Dermis lymphatic vessel endothelial cell (primary cell): ENCODE data around the gene KLHL17. TPM values are rescaled to one million over a fixed set of nuclear protein-coding genes. Genes with fewer than 3 reads are reported as not detected.

ENCODE experiments used
- total RNA-seq: library from RNA; depleted of rRNA; stranded (reverse); fragments of >200 nt; gene quantifications from 2 replicates; pipeline ENCODE4 v1.2.1, GENCODE V29; 2014

Gene KLHL17
- 2.7 and 3.2 TPM in 2 replicates for total RNA-seq

DNA sequence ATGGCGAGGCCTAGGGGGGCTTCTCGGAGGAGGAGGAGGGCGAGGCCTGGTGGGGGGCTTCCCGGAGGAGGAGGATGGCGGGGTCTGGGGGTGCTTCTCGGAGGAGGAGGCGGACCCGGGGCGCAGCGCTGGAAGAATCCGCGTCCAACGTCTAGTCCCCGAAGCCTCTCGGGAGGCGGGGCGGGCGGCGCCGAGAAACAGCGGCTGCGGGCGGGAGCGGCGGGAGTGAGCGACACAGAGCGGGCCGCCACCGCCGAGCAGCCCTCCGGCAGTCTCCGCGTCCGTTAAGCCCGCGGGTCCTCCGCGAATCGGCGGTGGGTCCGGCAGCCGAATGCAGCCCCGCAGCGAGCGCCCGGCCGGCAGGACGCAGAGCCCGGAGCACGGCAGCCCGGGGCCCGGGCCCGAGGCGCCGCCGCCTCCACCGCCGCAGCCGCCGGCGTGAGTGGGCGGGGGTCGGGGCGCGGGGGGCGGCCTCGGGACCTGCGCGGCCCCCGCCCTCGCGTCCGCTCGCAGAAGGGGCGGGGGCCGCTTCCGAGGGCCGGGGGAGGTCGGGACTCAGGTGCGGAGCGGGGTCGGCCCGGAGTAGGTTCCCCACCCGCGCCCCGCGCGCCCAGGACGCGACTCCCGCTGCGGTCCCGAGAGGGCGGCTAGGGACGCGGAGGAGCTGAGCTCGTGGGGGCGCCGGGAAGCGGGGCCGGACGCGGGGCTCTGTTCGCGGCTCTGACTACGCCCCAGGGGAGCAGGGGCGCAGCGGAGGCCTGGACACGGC is at the start of gene KLHL17:
Gene KLHL17, plus strand, starts transcription at position 222 of the 769 bp plus-strand sequence. Its CDS starts 110 bp downstream, at position 332.

DNA sequence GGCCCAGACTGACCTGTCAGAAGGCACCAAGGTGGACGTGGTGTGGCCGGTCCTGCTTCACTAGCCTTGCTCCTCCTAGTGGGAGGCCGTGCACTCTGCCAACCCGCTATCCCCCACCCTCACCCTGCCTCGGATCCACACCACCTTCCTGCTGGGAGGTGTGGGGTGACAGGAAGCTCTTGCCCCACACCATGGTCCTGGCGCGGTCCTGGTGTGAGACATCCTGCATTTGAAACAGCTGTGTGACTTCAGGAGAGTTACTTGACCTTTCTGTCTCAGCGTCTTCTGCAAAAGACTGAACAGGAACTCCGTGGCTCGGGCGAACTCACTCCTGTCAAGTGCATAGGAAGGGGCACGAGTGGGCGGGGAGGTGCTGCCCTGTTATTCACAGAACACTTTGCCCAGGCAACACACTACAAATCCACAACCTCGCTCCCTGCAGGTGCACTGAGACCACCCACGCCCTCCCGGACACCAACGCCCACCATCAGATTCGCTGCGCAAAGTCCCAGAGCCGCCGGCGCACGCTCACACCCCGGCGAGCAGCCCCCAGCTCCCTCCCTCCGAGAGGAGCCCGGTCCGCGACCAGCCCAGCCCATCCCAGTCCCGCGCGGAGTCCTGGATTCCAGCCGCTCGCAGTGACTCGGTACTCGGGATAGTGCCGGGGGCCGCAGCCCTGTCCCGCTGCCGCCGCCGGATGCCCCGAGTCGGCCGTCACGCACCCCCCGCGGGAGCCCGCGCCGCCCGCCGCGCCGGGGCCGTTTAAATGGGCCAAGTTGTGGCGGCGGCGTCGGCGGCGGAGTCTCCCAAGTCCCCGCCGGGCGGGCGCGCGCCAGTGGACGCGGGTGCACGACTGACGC is 37.0 kb upstream of the KLHL17 start, which contains the start of gene SAMD11:
Gene SAMD11, plus strand, starts transcription at position 793 of the 860 bp plus-strand sequence. CDS start 509 bp downstream, outside the sequence.

DNA sequence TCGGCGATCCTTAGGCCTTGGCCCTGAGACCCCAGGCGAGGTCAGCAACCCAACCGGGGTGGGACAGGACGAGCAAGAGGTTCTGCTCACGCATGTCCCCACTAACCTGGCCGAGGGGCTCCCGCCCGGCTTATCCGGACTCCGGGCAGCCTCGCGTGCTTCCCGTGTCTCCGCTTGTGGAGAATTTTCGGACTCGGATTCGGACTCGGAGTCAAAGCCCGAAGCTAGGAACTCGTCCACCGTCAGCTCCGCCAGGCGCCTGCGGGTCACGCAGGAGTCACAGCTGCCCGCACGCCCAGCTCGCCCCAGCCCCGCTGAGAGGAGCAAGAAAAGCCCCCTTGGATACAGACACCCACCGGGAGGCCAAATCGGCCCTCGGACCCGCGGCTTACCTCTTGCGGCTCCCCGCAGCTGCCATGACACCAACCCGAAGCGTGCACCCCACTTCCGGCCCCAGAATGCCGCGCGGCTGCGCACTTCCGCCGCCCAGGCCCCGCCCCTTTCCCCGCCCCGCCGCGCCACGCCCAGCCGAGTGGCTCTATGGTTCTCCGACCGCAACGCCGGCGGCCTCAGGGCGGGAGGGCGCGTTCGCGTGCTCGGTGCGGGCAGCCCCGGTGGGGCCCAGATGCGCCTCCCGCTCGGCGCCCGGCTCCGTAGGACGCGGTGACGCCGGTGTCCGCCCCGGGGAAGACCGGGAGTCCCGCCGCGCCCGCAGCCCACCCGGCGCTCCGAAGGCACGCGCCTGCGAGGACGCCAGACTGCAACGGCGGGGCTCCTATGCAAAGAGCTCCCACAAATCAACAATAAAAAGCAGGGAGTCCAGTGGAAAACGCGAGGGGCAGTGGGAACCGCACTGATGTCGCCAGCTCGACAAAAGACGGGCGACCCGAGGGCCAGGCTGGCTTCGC is 1.3 kb upstream of the KLHL17 start, which contains the start of gene NOC2L:
Gene NOC2L, minus strand, starts transcription at position 434 of the 908 bp plus-strand sequence. Its CDS starts 16 bp downstream, at position 418.

GRCh38 chr1:966135-966703 is 5.8 kb downstream of the KLHL17 start, which contains the start of gene PLEKHN1:
Gene PLEKHN1, plus strand, starts transcription at chr1:966482. Its CDS starts 50 bp downstream, at chr1:966532.

GRCh38 chr1:981955-982558 is 21.7 kb downstream of the KLHL17 start, which contains the start of gene PERM1:
Gene PERM1, minus strand, starts transcription at chr1:982093. Its CDS starts 1,064 bp downstream, at chr1:981029.

GRCh38 chr1:999725-1000356 is 39.5 kb downstream of the KLHL17 start, which contains the start of gene HES4:
Gene HES4, minus strand, starts transcription at chr1:1000097. Its CDS starts 124 bp downstream, at chr1:999973.

DNA sequence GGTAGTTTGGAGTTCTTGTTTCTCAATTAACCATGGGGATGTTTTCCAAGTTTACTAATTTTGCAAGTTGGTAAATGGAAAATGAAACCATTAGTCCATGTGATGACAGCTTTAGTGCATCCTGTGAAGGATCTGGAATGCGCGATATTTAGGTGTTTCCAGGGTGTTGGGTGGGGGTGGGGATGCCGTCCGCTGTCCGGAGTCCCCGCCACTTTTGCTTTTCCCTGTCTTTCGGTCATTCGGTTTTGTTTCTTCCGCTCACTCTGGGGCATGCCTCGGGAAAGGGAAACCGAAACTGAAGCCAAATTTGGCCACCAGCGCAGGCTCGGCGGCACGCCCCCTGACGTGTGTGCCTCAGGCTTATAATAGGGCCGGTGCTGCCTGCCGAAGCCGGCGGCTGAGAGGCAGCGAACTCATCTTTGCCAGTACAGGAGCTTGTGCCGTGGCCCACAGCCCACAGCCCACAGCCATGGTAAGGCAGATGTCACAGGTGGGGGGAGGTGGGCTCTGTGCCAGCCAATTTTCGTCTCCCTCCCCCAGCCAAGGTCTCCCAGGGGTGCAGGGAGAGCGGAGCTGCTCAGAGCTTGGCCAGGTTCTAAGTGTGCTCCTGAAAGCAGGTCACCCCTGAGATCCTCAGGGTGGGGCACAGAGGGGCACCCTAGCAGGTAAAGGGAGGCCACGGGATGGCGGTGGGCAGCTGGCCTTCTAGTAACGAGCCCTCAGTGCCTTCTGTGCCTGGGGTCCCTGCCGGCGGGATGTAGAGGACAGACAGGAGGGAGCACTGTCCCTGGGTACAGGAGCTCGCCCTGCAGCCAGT is 52.9 kb downstream of the KLHL17 start, which contains the start of gene ISG15:
Gene ISG15, plus strand, starts transcription at position 393 of the 817 bp plus-strand sequence. Its CDS starts 77 bp downstream, at position 470.

Other genes starting within 250 kb of the KLHL17 start
- 0.17 and 0.22 TPM in 2 replicates for gene SAMD11, start 36.7 kb upstream of the KLHL17 start, total RNA-seq
- gene NOC2L, start 1.3 kb upstream of the KLHL17 start, total RNA-seq, result 51.8 and 58.1 TPM in 2 replicates
- gene PLEKHN1, start 5.9 kb downstream of the KLHL17 start, total RNA-seq, result 0.11 and 0.17 TPM in 2 replicates
- not detected in 2 replicates for gene PERM1, start 21.5 kb downstream of the KLHL17 start, total RNA-seq
- 23.6 and 33.8 TPM in 2 replicates for gene HES4, start 39.5 kb downstream of the KLHL17 start, total RNA-seq
- gene ISG15, start 52.9 kb downstream of the KLHL17 start, total RNA-seq, result 48.2 and 108 TPM in 2 replicates
- 41.8 and 48.9 TPM in 2 replicates for gene AGRN, start 59.5 kb downstream of the KLHL17 start, total RNA-seq
- gene RNF223, start 113.7 kb downstream of the KLHL17 start, total RNA-seq, result not detected in 2 replicates
- gene C1orf159, start 155.5 kb downstream of the KLHL17 start, total RNA-seq, result 4.7 and 6.1 TPM in 2 replicates
- gene TTLL10, start 213.3 kb downstream of the KLHL17 start, total RNA-seq, result not detected in 2 replicates
- gene TNFRSF18, start 246.0 kb downstream of the KLHL17 start, total RNA-seq, result 0.11 TPM in 1 of 2 replicates, not detected in the other